A172 (cell line): ENCODE data around the gene CHRD. TPM values are rescaled to one million over a fixed set of nuclear protein-coding genes. Genes with fewer than 3 reads are reported as not detected.
"Not testable (repeated sequence)": the region's sequence is repeated elsewhere in the genome, so short reads cannot be mapped to it uniquely, and the experiment has no call there.

ENCODE experiments used
- DNase-seq: peaks from one replicate; pipeline ENCODE4 v3.0.0-alpha.2; 2015; ENCODE audit warnings: low spot score
- total RNA-seq: library from RNA; depleted of rRNA; stranded (reverse); fragments of >200 nt; shearing (Covaris generic); gene quantifications from 2 replicates; pipeline ENCODE4 v1.2.3, GENCODE V29; 2014; rRNA removed

CHRD gene
- total RNA-seq, 1 experiment from 2014 or later = 0.33 TPM

DNA sequence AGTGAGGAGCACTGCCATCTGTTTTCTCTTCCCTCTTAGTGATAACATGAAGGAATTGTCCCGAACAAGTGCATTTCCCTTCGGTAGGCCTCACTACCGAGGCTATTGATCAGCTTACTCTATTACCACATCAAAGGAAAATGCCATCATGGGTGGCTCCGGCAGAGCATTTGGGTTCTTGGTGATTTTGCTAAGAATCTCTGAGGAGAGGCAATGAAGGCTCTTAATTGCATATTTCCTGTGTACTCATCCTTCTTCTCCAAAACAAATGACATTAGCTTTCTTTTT is 35.3 kb downstream of the CHRD start:
- no peak for DNase-seq

DNA sequence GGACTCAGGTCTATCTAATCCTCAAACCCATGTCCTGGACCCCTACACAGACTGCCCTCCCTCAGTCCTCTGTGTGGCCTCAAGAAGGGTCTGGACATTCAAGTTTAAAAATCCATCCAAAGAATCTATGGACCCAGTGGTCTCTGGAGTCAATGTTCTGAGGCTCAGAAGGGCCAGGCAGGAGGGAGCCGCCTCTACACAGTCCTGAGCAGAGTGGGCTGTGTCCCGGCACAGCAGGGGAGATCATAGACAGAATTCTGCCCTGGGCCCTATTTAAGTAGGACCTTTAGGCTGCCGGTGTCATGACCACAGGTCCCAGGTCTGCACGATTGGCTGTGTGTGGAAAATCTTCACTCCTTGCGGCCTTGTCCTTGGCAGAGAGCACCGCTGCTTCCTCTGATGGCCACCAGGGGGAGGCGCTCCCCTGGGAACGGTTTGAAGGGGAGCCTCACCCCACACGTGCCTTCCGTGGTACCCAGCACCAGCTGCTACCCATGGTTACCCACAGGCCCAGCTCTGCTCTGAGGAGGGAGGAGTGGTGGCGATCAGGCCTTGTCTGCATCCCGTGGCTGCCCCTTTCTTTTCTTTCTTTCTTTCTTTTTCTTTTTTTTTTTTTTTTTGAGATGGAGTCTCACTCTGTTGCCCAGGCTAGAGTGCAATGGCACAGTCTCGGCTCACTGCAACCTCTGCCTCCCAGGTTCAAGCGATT is 37.9 kb downstream of the CHRD start:
- DNase-seq = peak; percentile 66

DNA sequence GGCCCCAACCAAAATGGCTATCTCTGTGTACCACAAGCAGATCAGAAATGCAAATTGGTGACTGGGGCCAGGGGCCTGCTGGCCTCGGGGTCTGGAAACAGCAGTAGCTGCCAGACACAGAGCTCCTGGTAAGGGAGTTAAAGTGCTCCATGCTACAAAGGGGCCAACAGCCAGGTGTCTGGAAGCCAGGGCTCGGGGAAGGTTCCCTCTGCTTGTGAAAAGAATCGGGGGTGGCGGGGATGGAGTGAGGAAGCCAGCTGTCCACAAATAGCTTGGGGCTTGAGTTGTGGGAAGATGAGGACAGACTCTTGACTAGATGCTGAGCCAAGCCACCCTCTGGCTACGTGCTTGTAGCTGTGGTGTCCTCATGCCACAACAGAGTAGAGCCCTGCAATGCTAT is 39.3 kb downstream of the CHRD start:
- no peak for DNase-seq

DNA sequence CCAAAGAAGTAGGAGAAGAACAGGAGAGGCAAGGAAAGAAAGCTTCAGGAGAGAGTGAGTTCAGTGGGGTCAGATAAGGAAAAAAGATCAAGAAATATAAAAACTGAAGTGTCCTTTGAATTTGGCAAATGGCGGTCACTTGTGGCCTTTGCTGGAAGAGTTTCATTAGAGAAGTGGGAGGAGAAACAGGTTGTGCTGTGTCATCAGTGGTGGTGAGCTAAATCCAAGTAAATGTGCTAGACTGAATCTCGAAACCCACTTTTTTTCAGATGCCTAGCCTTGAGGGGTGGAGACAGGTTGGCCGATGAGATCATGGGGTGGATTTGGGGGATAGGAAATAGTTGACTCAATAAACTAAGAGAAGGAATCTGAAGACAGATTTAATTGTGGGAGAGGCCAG is 43.7 kb downstream of the CHRD start:
- no peak for DNase-seq

DNA sequence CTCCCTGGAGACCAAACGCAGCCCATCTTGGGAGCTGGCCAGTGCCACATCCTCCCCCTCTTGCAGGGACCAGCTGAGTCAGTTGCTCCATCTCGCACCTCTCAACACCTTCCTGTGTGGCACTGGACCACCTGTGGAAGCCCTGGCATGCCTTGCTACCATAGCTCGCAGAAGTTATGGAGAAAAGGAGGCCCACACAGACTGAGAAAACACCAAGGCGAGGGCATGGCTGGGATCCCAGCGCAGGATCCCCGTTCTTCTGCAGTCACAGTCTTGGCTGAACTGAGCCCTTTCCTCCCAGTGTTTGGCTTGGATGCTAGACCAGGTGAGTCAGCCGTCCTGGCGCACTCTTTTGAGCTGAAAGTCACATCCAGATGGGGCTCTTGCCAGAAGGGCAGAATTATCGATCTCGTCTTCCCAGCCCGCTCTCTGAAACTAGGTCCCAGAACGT is 46.9 kb downstream of the CHRD start:
- no peak for DNase-seq

DNA sequence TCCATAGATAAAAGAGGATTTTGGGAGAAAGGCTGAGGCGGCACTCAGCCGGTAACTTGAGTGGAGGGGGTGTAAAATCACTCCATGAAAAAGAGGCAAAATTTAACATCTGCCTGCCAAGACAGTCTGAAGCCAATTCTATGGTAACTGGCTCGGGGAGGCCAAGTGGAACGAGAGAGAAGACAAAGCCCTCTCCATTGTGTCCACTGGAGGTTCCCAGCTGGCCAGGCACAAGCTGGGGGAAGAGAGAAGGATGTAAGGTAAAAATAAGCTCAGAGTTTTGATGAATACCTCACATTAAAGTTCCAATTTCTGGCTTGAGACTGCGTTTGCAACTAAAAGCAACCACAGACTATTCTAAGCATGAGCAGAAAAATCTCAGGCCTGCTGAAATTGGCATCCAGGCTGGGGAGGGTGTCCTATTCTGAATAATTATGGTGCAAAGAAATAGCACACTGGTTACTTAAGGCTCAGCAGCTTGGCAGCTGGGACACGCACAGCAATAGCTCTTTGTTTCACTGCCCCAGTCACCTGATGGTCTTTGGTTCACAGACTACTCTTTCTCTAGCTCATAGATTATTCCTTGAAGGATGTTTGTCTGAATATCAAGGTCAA is 48.8 kb downstream of the CHRD start:
- no peak for DNase-seq

DNA sequence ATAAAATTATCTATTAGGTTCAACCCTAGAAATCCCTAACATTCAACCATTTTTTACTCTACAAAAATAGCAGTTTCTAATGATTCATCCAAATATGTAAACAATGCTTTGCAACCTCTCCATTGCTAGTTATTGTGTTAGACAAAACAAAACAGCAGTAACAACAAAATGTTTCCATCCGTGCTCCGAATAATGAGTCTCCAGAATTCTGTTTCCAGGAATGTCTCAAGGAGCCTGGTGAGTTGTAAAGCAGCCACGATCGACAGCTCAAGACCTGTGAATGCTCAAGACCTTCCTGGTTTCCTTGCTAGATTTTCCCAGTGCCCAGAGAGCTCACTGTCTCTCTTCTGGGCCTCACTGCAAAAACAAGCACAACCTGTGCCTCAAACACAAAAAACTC is 49.9 kb downstream of the CHRD start:
- no peak for DNase-seq

DNA sequence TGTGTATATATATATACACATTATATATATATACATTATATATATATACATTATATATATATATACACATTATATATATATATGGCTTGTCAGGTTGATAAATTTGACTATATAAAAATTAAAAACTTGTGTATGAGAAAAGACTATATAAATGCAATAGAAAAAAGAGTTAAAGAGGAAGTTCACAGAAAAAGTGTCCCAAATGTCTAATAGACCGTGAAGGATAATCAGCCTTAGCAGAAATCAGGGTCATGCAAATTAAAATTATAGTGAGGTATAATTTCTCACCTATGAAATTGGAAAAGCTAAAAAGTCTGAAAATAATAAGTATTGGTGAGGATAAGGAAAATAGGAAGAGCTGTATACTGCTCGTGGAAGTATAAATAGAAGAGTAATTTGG is 51.1 kb downstream of the CHRD start:
- no peak for DNase-seq

DNA sequence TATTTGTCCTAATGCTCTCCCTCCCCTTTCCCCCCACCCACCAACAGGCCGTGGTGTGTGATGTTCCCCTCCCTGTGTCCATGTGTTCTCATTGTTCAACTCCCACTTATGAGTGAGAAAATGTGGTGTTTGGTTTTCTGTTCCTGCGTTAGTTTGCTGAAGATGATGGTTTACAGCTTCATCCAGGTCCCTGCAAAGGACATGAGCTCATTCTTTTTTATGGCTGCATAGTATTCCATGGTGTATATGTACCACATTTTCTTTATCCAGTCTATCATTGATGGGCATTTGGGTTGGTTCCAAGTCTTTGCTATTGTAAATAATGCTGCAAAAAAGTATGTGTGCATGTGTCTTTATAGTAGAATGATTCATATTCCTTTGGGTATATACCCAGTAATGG is 53.3 kb downstream of the CHRD start:
- DNase-seq = not testable (repeated sequence)

DNA sequence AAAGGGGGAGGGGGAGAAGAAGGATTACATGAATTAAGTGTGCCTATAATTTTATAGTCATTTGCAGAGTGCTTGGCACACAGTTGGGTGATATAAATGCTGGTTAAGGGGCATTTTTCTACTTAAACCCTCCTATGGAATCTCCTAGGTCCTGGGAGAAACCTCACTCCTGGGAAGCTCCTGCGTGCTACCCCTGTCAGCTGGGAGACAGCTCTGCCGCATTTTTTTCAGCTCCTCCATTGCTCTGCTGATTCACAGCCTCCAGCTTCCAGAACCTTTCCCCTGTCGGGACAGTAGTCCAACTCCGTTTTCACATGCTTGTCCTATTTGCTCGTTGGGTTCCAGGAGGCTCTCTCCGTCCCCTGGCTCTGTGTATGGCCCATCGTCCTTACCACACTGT is 59.2 kb downstream of the CHRD start:
- no peak for DNase-seq

Other genes starting within 250 kb of the CHRD start
- 37.4 and 42.6 TPM in 2 replicates for gene EIF2B5, start 244.7 kb upstream of the CHRD start, total RNA-seq
- gene DVL3, start 224.7 kb upstream of the CHRD start, total RNA-seq = 36.2 and 38.3 TPM in 2 replicates
- gene AP2M1, start 205.2 kb upstream of the CHRD start, total RNA-seq = 717 and 879 TPM in 2 replicates
- gene ABCF3, start 193.9 kb upstream of the CHRD start, total RNA-seq = 32.3 and 46.9 TPM in 2 replicates
- gene VWA5B2, start 150.5 kb upstream of the CHRD start, total RNA-seq = 0.36 and 0.72 TPM in 2 replicates
- 57.5 and 68.3 TPM in 2 replicates for gene ALG3, start 131.1 kb upstream of the CHRD start, total RNA-seq
- gene EEF1AKMT4, start 130.4 kb upstream of the CHRD start, total RNA-seq = 7.8 and 8.2 TPM in 2 replicates
- 1.6 and 1.8 TPM in 2 replicates for gene CAMK2N2, start 118.5 kb upstream of the CHRD start, total RNA-seq
- gene ECE2, start 104.0 kb upstream of the CHRD start, total RNA-seq = not detected in 2 replicates
- 633 and 926 TPM in 2 replicates for gene PSMD2, start 80.8 kb upstream of the CHRD start, total RNA-seq
- gene EIF4G1, start 65.4 kb upstream of the CHRD start, total RNA-seq = 422 and 446 TPM in 2 replicates
- gene FAM131A, start 42.5 kb upstream of the CHRD start, total RNA-seq = 0.62 and 0.65 TPM in 2 replicates
- gene CLCN2, start 18.4 kb upstream of the CHRD start, total RNA-seq = 3.0 and 8.8 TPM in 2 replicates
- 182 and 190 TPM in 2 replicates for gene POLR2H, start 18.3 kb upstream of the CHRD start, total RNA-seq
- gene THPO, start 1.8 kb upstream of the CHRD start, total RNA-seq = 0.14 and 0.43 TPM in 2 replicates
- 1.1 and 1.4 TPM in 2 replicates for gene EPHB3, start 181.7 kb downstream of the CHRD start, total RNA-seq